ENCODE data around the gene GALNT9.

GALNT9 gene

DNA sequence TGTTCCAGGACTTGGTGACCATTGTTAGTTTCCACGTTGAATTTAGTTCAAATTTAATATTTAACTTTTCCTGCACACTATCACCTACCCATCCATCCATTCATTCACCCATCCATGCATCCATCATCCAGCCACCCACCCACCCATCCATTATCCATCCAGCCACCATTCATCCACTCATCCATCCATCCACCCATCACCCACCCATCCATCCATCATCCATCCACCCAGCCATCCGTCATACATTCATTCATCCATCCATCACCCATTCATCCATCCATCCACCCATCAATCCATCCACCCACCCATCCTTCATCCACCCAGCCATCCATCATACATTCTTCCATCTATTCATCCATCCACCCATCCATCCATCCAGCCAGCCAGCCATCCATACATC is 163.3 kb downstream of the GALNT9 start:
- DNase-seq, result no peak

DNA sequence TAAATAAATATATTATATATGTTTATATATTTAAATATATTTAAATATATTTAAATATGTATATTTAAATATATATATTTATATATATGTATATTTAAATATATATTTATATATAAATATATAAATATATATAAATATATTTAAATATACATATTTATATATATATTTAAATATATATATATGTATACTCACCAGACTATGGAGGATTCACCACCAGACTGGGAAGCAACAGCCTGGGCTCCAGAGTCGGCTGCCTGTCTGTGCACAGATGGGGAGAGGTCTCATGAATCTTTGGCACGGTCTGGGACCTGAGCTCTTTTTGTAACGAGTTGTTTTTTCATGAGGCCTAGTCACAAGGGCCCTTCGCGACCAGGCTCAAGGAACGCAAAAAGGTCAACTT is 163.8 kb downstream of the GALNT9 start:
- DNase-seq, result no peak

DNA sequence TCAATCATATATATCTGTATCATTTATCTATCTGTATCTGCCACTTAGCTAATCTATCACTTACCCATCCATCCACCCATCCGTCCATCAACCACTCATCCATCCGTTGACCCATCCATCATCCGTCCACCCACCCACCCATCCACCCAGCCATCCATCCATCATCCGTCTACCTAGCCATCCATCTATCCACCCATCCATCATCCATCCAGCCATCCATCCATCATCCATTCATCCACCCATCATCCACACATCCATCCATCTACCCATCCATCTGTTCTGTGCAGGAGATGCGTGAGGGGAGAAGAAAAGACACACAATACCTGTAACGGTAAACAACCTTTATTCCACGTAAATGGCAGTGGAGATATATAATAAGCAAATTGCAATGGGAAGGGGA is 165.0 kb downstream of the GALNT9 start:
- DNase-seq, result no peak

DNA sequence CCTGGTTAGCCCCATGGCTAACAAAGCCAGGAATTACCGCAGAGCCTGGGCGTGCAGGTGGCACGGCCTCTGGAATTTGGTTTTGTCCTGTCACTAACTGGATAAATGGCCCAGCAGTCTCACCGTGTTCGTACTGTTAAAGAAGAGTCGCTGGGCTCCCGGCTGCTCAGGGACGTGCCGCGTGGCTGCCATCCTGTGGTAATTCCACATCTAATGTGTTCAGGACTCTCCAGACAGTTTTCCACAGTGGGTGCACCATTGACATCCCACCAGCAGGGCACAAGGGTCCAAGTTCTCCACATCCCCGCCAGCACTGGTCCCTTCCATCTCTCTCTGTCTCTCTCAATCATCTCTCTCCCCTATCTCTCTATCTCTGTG is 165.5 kb downstream of the GALNT9 start:
- no peak for DNase-seq

DNA sequence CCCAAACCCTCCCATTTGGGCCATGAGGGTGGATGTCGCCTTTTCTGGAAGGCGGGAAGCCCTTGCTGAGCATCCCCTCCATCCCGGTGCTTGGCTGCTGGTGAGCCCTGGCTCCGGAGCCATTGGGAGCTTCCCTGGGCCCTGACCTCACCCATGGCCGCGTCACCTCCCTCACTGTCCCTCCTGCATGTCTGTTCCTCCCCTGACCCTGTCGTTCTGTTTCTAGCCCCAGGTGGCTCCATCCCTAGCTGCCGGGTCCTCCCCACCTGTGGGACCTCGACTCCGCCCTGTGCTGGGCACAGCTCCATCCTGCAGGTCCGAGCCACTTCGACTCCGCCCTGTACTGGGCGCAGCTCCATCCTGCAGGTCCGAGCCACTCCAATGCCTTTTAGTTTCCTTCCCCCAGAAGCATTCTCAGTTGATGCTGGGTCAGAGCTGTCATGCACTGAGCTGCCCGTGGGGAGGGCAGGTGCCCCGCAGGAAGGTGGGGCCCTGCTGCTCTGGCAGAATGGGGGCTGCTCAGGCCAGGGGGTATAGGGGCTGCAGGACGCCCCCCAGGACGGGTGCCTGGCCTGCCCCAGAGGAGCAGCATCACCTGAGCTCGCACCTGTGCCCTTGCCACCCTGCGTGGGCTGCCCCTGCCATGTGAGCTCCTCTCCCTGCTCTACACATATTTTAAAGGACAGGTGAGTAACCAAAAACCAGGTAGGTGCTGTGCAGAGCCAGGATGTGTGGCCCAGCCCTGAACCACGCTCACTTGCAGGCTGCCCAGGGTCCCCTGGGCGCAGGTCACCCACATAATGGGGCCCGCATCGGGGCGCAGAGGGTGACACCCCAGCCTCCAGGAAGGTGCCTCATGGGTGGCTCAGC is 166.1 kb downstream of the GALNT9 start:
- DNase-seq, result no peak

DNA sequence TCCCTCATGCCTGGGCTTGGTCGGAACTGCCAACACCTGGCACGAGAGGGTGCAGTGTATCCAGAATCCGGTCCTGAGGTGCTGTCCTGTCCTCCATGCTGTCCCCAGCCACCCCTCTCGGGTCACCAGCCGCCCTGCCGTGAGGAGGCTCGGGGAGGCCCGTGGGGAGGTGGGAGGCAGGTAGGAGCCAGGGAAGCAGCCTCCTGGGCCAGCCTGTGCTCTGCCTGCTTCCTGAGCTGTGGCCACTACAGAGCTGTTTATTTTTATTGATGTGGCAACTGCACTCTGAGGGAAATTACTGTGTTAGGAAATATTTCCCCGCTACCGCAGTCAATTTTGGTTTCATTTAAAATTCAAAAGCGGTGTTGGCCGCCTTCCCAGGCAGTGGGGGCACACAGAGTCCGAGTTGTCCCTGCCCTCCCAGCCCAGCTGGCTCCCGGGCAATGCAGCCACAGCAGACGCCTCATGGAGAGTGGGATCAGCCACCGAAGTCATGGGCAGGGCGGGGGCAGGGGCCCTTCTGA is 166.8 kb downstream of the GALNT9 start:
- DNase-seq, result peak; percentile 72

DNA sequence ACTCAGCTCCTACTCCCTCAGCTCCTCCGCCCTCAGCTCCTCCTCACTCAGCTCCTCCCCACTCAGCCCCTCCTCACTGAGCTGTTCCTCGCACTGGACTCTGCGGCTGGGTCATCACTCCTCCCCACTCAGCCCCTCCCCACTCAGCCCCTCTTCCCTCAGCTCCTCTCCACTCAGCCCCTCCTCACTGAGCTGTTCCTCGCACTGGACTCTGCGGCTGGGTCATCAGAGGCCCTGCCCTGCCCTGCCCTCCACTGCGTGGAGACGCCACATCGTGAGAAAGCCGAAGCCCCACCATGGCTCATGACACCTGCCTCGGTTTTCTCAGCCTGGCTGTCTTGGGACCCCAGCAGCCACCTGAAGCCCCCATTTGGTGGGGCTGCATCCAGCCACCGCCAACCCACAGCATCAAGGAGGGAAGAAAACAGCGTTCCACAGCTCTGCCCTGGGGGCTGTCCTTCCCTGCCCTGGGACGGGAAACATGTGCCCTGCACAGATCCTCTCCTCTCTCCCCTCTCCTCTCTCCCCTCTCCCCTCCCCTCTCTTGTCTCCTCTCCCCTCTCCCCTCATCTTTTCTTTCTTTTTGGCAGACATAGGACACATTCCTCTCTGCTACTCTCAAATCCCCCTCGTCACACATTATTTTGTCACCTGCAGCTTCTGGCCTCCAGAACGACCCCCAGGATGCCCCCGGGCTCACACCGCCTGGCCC is 167.4 kb downstream of the GALNT9 start:
- no peak for DNase-seq

DNA sequence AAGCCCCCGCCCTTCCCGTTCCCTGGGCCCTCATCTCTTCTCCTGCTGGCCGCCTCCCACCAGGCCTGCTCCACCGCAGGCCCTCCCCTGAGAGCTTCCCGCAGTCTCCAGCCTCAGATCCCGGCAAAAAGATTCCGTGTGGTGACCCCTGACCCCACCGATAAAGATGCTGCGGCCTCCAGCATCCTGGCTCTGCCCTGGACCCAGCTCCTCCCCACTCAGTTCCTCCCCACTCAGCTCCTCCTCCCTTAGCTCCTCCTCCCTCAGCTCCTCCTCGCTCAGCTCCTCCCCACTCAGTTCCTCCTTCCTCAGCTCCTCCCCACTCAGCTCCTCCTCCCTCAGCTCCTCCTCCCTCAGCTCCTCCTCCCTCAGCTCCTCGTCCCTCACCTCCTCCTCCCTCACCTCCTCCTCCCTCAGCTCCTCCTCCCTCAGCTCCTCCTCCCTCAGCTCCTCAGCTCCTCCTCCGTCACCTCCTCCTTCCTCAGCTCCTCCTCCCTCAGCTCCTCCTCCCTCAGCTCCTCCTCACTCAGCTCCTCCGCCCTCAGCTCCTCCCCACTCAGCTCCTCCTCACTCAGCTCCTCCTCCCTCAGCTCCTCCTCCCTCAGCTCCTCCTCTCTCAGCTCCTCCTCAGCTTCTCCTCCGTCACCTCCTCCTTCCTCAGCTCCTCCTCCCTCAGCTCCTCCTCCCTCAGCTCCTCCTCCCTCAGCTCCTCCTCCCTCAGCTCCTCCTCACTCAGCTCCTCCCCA is 168.2 kb downstream of the GALNT9 start:
- DNase-seq, result no peak

DNA sequence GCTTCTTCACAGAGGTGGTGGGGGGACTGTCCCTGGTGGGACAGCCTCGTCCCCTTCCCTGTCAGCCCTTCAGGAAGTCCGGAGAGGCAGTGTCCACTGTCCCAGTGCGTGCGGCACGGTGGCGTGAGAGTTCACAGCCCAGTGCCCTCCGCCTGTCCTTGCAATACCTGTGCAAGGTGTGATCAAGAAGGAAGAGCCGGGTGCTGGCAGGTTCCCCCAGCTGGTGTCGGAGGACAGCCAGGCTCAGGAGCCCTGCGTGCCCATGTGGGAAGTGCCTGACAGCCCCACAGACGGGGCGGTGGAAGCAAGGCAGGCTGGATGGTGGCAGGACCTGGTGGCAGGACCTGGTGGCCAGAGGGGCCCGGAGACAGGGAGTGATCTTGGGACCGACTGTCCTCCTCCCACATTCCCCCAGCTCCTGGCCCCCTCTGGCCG is 168.8 kb downstream of the GALNT9 start:
- DNase-seq, result no peak

DNA sequence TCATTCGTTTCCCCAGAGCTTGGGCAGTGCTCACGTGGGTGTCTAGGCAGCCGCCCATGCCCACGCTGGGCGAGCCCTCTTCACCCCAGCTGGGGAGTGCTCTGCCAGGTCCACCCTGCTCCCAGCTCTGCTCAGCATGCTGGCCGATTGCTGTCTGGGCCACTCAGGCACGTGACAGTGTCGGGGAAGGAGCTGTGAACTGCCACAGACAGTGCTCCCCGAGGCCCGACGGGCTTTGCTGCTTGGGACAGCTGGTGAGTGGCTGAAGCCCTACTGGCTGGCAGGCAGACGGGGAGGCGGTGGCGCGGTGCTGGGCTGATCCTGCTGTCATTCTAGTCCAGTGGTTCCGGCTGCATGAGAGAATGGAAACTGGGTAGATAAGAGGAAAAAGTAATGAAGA is 169.4 kb downstream of the GALNT9 start:
- no peak for DNase-seq

DNA sequence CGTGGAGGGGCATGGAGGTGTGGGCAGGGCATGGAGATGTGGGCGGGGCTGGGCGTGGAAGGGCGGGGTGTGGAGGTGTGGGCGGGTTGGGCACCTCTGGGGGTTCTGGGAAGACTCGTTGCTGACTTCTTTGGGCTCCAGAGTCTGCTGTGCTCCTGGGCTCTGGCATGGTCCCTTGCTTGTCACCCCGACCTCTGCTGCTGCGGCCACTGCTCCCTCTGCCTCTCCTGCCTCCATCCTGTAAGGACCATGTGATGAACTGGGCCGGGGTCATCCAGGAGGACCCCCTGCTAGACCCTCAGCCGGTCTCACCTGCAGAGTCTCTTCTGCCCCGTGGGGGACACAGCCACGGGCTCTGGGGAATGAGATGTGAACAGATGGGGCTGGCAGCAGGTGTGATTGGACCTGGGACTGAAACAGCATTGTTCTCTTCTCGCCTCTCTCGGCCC is 169.8 kb downstream of the GALNT9 start:
- no peak for DNase-seq

DNA sequence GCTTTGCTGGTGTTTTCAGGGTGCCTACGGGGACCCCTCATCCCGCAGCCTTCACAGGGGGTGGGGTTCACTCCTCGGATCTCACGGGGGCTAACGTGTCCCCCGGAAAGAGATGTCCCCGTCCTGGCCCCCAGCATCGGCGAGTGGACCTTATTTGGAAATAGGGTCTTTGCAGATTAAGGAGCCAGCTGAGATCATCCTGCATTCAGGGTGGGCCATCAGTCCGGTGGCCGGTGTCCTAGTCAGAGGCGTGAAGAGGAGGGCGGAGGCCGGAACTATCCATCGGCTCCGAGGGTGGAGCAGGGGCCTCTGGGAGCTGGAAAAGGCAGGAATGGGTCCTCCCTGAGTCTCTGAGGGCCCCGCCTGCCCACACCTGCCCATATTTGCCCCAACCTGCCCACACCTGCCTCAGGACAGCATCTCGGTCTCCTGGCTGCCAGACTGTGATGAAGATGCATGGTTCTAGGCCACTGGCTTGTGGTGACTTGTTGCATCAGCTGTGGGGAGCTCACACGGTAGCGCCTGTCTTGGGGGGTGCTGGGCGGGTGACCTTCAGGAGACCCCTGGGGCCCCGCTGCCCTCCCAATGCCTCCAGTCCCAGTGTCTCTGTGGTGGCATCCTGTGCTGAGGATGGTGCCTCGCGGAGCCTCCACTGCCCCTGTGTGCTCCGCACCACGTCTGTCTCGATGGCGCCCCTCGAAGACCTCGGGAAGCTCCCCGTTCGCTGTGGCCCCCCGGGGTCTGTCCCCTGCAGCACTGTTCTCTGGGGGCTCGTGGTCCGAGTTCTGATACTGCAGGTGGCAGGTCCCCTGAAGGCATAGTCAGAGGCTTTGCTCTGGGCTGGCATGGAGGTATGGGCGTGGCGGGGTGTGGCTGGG is 170.5 kb downstream of the GALNT9 start:
- no peak for DNase-seq

DNA sequence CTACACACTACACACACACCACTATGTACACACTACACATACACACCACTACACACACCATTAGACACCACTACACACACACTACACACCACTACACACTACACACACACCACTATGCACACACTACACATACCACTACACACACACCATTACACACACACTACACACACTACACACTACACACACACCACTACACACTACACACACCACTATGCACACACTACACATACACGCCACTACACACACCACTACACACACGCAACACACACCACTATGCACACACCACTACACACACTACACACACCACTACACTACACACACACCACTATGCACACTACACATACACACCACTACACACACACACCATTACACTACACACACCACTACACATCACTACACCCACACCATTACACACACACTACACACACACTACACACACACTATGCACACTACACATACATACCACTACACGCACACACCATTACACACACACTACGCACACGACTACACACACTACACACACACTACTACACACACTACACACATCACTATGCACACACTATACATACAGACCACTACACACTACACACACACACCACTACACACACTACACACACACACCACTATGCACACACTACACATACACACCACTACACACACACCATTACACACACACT is 171.5 kb downstream of the GALNT9 start:
- no peak for DNase-seq

DNA sequence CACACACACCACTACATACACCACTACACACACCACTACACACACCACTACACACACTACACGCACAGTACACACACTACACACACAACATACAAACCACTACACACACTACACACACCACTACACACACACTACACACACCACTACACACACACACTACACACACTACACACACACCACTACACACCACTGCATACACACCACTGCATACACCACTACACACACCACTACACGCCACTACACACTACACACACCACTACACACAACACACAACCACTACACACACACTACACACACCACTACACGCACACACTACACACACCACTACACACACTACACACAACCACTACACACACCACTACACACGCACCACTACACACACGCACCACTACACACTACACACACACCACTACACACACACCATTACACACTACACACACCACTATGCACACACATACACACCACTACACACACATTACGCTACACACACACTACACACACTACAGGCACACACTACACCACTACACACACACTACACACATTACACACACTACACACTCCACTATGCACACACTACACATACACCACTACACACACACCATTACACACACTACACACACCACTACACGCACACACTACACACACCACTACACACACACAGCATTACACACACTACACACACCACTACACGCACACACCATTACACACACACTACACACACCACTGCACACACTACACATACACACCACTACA is 172.6 kb downstream of the GALNT9 start:
- DNase-seq, result no peak

DNA sequence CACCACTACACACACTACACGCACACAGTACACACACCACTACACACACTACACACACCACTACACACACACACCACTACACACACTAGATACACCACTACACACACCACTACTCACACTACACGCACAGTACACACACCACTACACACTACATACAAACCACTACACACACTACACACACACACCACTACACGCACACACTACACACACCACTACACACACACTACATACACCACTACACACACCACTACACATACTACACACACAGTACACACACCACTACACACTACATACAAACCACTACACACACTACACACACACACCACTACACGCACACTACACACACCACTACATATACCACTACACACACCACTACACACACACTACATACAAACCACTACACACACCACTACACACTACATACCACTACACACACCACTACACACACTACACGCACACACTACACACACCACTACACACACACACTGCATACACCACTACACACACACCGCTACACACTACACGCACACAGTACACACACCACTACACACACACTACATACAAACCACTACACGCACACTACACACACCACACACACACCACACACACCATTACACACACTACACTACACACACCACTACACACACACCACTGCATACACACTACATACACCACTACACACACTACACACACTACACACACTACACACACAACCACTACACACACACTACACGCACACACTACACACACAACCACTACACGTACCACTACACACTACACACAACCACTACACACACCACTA is 173.4 kb downstream of the GALNT9 start:
- DNase-seq, result no peak

DNA sequence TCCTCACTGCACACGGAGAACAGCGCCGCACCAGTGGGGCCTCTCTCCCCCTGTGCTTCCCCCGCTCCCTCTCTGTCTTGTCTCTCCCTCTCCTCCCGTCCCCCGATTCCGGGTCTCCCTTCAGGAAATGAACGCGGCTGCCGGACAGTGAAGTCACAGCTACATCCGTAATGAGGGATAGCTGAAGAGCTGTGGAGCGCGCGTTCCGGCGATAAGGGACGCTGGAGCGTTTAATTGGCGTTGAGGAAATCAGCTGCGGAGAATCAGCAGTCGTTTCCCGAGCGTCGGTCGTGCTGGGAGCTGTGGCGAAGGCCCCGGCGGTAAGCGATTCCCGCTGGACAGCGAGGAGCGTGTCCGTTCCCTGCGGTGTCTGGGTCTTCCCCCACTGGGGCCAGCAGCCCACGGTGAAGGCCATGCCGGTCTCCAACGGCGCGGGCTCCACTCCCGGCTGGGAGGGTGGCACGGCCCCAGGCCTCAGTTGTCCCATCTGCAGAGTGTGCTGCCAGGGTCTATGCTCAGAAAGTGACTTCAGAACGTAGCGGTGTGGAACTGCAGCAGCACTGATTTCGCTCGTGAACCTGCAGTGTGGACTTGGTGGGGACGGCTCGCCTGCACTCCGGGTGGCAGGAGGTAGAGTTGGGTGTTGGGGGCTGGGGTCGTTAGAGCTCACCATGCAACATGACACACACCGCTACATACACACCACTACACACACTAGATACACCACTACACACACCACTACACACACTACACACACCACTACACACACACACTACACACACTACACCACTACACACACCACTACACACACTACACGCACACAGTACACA is 174.2 kb downstream of the GALNT9 start:
- no peak for DNase-seq

DNA sequence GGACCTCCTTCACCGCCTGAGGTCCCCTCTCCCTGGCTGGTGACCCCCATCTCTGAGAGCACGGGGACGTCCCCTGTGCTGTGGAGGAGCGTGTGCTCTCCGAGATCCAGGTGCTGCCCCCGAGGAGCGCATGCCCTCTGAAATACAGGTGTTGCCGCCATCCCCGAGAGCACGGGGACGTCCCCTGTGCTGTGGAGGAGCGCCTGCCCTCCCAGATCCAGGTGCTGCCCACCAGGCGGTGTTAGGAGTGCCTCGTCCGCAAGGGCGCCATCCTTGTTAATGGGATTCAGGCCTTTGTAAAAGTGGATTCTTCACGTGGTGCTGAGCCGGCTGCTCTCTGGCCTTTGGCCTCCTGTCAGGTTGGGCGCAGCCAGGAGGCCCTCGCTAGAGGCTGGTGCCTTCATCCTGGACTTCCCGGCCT is 175.0 kb downstream of the GALNT9 start:
- DNase-seq, result no peak

DNA sequence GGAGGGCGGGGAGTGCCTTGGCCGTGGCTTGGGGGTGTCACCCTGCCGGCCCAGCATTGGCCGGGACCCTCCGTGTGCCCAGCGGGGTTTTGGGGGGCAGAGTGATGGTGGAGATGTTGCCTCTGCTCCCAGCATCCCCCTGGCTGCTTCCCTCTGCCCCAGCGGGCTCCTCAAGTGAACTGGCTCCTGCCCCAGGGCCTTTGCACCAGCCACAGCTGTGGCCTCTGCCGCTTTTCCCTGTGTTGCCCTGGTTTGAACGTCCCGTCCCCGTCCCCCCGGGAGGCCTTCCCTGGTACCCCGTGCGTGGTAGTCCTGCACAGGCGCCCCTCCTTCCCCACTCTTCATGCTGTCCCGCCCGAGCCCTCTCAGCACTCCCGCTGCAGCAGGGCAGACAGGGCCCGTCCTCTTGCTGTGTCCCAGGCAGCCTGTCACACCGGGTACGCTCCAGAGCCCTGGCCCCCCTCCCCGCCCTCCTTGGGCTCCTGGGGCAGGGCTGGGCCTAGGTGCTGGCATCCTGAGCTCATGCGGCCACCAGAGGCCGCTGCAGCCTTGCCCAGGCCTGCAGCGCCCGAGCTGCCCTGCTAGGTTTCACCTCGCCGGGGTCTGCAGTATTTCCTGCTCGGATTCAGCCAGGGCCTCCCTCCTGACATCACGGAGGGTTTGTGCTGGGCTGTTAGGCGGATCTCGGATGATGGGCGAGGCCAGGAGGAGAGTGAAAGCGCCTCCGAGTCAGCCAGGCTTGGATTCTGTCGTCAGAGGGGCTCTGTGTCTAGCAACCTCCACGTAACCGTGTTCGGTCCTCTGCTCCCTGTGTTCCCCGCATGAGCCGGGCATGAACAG is 175.7 kb downstream of the GALNT9 start:
- DNase-seq, result peak; percentile 50

Data from HCEC 1CT (cell line).